GM19468 (cell line): ENCODE results near the gene TIAM2.

Experiments used
- ATAC-seq: cut with Tn5 transposase; IDR thresholded peaks from one replicate; pipeline ENCODE4 v1.9.1; 2021; ENCODE audit warnings: mild to moderate bottlenecking, moderate library complexity, moderate number of reproducible peaks; ENCODE audit not compliant: unreplicated experiment; ENCODE audit errors: extremely low read depth

TIAM2 gene

DNA sequence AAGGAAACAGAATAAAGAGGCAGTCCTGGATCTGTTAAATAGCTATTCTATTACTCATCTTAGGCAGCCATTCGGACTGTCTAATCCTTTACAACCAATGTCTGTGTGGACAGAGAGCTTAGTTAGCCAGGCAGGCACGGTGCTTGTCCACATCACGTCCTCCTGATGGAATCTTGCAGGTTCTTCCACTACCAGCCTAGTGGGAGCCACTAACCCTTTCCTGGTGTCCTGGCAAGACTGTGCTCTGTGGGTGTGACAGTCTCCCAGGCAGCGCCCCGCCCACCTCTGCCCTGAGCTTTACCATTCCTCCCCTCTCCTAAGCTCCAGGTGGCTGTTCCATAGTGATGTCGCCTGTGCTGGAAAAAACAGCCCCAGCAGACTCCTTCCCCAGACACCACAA lies 190.4 kb downstream of the TIAM2 start:
- ATAC-seq, result no peak

DNA sequence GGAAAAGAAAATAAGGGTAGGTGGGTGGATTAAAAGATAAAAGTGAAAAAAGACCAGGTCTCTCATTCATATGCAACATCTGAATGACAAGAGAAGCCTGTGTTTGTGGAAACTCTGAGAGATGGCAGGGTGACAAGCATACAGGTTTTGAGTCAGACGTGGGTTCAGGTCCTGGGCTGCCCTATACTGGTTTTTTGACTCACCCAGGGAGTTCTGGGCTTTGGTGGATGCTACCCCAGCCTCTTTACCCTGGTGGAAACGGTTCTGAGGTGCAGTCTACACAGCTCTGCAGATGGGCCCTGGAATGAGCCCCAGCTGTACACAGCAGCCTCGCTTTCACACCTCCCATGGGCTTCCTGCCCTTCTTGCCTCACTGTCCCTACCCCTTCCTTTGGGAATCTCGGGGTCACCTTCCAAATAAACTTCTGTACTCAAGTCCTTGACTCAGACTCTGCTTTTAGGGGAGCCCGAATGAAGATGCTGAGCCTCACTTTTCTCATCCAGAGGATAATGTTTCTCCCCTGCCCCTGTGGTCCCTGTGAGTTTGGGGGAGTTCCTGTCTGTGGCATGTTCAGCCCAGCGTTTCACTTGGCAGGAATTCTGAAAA lies 191.0 kb downstream of the TIAM2 start:
- ATAC-seq, result no peak

DNA sequence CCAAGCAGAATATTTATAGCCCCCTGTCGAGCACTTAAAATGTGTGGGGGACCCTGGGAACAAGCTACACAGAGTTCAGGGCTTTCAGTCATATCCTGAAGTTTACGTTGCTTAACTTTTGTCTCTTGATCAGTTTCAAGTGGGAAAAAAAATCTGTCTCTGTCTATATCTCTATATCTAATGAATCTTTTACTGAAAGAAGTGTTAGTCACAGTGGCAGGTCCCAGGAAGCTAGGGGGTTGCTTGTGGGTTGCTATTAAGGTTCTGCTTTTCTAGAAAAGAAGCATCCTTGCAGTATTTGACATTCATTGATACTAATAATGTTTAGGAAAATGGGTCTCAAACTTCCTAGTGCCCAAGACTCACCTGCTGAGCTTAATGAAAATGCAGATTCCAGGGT lies 192.0 kb downstream of the TIAM2 start:
- ATAC-seq, result no peak

DNA sequence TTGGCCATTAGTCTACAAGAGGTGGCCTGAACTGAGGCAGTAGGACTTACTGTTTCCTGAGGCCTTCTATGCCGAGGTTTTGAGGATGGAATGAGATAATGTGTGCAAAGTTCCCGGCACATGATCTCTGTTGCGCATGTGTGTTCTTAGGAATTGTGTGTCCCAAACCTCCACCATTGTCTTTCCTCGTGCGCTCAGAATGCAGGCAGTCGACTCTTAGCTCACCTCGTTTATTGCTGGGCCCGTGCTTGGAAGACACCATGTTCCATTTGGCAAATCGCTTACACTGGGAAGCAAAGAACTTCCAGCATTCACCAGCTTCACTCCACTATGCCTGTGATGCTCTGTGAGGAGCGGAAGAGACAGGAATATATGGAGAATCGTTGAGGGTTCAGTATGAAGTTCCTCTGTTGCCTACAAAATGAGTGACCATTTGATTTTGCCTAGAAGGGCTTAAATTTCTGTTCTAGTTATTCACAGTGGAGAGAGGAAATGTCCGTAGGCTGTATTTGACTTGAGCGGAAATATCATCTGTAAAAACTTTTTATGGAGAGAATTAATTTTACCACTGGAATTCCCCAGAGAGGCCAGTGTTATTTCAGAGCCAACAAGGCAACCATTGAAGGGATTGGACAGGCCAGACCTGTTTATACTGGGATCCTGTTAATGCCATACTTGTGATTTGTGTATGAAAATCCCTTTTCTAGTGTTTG lies 193.0 kb downstream of the TIAM2 start:
- no peak for ATAC-seq

DNA sequence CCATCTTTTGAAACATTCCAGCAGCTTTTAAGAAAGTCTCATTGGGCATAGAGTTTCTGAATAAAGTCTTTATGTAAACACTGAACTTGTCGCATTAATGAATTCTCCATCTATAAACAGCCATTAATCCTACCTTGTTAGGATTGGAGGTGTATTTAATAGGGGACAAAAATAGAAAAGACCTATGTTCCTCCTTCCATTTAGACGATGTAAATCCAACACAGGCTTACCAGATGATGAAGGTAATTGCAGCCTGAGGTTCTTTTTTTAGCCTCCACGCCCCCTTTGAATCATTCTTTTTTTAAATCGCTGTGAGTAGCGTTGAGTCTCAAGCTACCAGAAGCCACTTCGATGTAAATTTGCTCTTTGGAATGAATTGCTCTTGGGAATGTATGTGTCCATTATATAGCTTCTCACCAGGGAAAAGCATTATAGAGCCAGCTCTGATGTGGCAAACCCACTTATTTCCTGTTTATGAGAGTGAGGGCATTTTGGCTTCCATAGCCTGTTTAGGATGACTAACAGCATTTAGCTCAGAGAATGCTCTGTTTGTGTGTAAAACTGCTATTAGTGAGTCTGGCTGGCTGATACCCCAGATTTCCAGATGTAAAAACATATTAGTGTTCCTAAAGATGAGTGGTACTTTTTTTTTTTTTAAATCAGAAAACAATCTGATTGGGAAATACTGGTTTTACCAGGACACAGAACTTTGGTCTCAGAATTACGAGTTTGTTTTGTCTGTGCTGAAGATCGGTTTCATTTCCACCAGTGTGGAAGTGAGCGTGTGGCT lies 193.8 kb downstream of the TIAM2 start:
- no peak for ATAC-seq

DNA sequence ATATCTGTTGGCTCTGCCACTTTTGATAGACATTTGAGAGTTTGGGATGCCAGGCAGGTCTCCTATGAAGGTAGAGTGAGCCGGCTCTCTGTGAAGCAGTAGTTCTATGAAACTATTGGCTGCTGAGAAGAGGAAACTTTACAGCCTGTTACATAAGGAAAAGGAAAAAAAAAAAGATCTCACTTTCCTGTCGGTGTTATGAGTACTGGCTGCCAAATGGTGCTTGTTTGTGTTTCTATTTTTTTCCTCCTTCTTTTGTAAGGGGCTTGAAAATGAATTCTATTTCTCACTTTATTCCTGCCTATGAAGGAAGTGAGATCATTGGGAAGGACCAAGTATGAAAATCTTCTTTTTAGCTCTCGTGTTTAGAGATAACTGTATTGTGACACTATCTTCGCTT lies 195.6 kb downstream of the TIAM2 start:
- no peak for ATAC-seq

DNA sequence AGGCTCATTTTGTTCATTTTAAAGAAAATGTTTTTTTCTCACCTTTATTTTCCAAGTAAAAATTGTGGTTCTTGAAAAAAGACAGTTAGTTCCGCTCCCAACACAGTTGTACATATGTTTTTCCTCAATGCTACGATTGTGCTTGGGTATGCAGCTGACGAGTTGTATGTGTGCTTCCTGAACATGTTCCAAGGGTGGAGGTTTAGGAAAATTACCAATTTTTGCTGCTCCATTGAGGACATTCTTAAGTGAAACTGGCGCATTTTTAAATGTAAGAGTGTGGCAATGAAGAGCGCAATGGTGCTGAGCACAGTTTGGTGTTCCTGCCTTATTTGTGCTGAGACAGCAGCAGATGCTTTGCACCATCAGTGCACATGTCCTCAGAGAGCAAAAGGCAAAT lies 198.4 kb downstream of the TIAM2 start:
- no peak for ATAC-seq

DNA sequence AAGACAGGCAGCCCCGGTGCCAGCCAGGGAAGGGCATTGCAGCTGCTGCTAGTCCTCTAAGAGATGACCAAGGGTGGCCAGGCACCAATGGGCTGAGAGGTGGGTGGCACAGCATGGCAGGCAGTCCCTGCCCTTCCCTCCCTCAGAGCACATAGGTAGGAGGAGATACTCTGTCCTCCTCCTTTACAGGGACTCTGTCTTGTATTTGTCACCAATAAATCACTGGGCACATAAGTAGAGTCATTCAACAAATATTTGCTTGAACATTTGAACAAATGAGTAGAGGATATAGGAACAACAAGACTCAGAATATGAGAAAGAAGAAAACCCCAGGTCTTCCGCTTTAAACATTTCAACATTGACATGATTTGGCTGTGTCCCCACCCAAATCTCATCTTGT lies 199.3 kb downstream of the TIAM2 start:
- ATAC-seq, result no peak

DNA sequence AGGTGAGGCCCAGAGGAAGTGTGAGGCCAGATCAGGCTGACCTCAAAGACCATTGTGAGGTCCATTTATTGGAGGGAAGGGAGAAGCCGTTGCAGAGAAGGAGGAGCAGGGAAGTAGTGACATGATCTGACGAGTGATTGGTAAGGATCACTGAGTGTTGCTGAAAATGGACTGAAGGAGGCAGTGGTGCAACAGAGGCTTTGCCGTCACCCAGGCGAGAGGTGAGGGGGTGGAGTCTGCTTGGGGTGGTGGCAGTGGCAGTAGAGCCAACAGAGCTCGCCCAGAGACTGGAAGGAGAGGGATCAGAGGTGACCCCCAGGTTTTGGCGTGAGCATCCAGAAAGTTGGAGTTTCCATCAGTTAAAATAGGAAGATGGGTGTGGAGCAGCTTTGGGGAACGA lies 200.8 kb downstream of the TIAM2 start:
- ATAC-seq, result no peak

DNA sequence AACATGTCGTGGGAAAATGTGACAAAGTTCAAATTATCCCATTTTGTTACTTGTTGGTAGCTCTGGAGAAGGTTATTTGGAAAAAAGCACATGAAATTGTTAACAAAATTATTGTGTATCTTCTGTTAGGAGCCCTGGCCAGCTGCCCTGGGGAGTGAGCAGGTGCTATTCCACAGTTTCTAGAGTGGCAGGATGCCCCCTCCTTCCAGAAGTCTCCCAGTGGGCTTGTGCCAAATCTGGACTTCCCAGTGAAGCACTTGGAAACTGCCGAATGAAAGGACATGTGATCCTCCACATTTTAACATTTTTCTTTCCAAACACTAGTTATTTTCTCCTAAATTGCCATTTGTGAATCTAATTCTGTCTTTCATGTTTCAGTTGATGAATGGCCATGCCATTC lies 201.8 kb downstream of the TIAM2 start:
- ATAC-seq, result no peak

DNA sequence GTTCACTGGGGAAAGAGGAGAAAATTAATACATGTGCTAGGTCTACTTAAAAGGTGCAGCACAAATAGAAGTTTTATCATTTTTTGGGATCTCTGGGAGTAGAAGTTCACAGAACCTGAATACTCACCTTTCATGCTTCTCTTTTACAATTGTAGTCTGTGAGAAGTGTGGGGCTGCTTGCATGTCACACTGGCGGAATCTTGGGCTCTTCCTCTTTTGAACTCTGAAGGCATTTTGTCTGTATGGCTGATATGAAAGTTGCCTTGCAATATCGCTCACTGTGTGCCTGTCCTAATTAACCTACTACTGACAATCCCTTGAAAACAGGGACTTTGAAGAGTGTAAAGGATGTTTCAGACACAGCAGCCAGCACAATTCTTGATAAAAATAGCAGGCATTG lies 202.8 kb downstream of the TIAM2 start:
- no peak for ATAC-seq

DNA sequence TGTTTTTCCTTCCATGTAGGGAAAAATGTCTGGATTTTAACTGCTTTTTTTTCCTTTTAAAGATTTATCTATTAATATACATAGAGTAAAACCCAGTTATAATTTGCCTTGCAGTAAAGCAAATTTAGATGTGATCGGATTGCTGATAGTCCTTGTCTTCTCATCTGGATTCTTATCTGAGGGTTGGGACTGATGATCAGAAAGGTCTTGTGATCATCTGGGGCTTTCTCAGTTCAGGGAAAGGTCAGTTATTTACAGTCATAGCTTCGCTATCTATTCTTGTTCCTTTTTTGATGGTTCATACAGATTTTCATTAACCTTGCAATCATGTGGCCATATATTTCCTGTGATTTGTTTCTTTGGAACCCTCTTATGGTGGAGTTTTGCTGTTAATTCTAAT lies 204.9 kb downstream of the TIAM2 start:
- no peak for ATAC-seq

DNA sequence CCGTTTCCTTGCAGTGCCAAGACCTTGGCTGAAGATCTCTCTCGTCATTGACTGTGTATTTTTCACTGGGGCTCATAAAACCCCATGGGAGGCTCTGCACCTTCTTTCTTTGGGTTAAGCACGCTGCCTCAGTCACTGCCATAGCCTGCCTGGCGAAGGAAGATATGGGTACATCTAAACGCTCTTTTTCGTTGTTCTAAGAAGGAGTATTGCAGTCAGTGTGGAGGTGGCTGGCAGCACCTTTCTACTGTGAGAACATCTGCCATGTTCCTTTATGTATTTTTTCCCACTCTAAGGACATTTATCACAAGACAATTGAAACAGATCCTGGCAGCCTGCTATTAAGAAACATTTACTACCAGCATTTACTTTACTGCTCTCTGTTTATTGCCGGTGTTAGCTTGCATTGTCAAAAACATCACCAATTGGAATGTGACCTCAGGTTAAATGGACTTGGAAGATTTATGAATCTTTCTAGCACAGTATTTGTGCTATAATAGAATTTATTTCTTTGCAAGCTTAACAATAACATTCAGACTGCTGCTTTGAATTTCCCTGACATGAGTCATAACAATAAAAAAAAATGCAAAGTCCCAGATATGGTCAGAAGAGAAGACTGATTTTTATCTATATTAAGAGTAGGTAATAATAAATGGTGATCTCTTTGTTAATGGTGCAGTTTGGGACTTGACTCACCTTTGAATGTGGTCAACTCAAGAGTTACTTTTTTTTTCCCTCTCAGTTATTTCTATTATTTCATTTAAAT lies 206.5 kb downstream of the TIAM2 start:
- ATAC-seq, result no peak

DNA sequence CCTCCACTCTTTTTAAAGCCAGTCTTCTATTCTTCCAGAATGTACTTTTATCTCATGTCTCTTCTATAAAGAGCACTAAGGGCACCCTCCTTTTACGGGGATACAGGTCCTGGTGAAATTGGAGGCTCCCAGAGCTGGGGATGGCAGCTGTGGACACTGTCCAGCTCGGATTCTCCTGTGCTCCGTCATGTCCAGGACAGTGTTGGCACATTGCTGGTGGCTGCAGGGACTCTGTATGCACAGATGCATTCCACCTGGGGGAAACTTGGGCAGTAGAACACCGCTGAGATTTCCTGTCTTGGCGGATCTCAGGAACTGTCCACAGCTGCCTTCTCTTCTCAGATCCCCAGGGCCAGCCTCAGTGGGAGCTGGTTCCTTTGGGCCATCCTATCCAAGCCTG lies 212.1 kb downstream of the TIAM2 start:
- ATAC-seq, result no peak

DNA sequence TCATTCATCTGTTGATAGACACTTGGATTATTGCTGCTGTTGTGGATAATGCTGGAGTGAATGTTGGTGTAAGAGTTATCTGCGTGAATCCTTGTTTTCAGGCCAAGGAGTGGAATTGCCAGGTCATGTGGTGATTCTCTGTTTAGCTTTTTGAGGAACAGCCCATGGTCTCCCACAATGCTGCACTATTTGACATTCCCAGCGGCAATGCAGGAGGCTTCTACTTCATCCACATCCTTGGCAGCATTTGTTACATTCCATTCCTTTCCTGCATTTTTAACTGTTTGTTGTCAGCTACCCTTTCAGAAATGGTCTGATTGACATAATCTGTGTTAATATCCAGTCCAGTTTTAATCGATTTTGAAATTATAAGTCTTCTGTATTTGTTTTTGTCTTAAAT lies 217.0 kb downstream of the TIAM2 start:
- ATAC-seq, result no peak

DNA sequence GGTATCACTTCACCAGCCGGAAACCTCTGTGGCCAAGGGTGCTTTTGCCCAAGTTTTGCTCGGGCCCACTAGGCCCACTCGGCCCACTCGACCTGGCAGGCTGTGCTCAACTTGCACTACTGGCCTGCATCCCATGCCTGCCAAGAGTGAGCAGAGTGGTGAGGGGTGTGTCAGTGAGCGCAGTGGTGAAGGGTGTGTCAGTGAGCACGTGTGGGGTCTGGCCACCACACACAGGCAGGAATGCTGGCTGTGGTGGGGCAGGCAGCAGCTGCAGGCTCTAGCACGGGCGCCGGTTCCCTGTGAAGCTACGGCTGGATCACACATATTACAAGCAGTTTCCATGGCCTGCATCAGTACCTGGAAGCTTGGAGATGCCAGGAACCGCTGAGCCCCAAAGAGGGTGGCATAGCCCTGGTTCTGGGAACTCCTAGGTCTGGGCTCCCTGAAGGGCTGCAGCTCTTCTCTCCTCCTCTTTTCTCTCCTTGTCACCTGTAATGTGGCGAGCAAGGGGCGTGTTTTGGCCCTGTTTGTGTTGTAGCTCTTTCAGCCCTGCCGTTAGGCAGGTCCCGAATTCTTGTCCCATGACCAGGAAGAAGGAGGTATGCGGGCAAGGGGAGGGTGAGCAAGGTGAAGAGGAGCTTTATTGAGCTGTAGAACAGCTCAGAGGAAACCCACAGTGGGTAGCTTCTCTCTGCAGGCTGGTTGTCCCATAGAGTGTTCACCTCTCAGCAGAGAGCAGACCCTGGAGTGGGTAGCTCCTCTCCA lies 217.7 kb downstream of the TIAM2 start:
- no peak for ATAC-seq

DNA sequence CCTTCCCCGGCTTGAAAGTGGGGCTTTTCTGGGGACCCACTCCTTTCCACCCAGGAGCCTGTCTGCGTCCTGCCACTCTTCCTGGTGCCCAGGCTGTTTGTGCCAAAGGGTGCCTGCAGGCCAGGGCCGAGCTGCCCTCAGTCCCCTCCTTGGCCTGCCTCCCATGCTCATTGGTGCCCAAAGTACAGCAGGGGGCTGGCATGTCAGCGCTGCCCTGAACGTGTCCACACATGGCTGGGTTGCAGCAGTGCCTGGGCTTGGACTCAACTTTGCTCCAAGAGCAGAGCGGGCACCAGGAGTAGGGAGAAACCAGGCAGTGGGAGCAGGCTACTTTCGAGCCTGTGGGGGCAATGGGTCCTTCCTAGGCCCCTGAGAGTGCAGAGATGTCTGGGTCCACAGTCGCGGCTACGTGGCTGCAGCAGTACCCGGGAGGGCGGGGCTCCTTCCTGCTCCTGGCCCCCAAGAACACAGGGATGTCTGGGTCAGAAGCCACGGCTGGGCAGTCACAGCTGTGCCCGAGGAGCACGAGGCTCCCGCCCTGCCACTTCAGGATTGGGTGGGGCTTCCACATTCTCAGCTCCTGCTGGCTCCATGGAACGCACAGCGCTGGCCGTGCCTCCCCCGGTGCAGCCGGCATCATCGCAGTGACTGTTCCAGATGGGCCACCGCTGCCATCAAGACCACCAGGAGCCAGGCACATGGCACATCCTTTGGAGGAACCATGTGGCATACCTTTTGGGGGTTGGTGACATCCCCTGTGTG lies 218.7 kb downstream of the TIAM2 start:
- ATAC-seq, result no peak

DNA sequence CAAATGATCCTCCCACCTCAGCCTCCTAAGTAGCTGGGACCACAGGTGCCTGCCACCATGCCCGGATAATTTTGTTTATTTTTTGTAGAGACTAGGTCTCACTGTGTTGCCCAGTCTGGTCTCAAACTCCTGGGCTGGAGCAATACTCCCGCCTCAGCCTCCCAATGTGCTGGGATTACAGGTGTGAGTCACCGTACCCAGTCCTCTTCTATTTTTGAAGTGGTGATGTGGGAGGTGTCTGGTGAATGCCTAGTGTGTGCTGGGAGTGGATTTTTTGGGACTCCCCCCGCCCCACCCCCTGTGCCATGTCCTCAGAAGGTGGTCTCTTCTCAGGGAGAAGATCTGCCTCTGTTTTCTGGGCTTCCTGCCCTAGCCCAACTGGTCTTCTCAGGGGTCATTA lies 220.8 kb downstream of the TIAM2 start:
- no peak for ATAC-seq

DNA sequence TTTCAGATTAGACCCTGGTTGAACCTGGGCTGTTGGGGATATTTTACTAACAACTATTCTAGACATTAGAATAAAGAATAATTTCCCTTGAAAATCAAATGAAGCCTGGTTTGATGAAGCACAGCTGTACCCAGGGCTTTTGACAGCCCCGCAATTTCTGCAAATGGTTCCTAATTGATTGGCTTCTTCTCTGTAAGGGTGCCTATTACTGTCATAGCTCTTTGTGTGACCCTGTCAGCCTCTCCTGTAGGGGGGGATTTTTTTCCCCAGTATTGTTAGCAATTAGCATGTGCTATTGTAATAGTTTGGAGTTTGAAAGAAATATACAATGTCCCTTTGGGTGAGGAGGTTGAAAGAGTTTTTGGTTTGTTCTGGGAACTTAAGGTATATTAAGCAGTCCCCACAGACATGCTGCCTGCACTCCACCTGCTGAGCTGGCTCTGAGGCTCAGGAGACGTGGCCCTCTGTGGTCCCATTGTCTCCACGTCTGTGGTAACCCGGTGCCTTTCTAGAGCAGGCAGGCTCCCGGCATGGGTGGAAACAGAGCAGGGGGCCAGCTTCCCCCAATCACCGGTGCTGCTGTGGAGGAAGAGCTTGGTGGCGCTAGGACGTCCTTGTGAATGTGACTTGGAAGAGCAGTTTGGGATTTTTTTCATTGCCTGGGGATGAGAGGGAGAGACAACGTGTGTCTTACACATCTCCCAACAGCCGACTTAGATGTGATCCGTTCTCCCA lies 221.4 kb downstream of the TIAM2 start:
- no peak for ATAC-seq
